GM19240 (cell line): ENCODE results near the gene TMEM60.
"Not testable (repeated sequence)": the region's sequence is repeated elsewhere in the genome, so short reads cannot be mapped to it uniquely, and the experiment has no call there.

Source experiments
- DNase-seq: peaks from one replicate; pipeline ENCODE4 v3.0.0; 2011; ENCODE audit warnings: low spot score; ENCODE audit not compliant: insufficient read length

The TMEM60 gene

DNA sequence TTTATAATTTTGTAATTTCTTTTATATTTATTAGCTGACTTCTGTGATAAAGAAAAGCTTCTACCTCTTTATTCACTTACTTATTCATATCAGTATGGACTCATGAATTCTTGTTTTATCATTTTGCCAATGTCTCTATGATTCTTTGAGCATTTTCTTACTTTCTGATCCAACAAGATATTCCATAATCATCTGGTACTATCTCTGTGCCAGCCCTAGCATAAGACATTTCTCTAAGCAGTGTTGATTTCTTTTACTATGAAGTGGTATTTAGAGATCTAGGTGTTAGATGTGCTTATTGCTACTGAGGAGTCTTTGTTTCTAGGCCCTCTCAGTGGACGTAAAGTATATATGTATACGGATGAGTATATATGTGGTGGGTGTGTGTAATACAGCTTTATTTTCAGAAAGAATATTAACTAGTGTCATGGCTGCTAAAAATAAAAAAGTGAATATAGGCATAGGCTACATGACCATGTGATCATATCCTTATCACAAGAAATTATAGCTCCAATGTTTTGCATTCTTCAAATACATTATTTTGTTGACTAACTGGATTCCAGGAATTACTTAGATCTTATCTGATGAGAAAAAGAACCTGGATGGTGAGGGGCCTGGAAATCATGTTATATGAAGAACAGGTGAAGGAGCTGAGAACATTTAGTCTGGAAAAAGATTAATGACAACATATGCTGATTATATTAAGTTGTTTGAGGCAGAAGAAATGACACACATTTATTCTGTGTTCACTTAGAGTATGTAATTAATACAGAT lies 13.5 kb upstream of the TMEM60 start:
- no peak for DNase-seq

DNA sequence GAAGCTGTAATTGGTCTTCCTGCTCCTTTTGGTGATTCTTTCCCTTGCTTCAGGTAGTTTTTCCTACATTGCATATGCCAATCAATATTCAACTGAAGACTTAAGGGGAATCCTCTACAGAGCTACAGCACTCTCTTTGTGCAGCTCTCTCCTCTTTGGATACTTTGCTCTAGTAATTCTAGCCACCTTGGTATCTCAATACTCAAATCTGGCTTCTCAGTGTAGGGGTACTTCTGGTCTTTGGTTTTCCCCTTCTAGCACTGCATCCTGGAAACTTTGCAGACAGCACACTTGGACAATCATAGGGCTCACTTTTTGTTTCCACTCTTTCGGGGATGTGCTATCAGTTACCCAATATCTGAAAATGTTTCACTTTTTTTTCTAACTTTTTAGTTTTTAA lies 10.3 kb upstream of the TMEM60 start:
- DNase-seq: no peak

DNA sequence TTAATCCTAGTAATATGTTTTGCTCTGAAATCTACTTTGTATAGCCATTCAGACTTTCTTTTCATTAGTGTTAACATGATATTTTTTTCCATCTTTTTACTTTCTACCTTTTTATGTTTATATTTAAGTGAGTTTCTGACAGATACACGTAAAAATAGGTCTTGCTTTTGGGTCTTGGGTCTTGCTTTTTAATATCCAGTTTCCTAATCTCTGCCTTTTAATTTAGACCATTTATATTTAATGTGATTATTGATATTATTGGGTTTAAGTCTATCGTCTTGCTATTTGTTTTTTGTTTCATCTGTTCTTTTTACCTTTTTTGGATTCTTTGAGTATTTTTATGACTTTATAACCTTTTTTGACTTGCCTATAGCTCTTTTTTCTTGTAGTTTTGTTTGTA lies 8.2 kb upstream of the TMEM60 start:
- no peak for DNase-seq

DNA sequence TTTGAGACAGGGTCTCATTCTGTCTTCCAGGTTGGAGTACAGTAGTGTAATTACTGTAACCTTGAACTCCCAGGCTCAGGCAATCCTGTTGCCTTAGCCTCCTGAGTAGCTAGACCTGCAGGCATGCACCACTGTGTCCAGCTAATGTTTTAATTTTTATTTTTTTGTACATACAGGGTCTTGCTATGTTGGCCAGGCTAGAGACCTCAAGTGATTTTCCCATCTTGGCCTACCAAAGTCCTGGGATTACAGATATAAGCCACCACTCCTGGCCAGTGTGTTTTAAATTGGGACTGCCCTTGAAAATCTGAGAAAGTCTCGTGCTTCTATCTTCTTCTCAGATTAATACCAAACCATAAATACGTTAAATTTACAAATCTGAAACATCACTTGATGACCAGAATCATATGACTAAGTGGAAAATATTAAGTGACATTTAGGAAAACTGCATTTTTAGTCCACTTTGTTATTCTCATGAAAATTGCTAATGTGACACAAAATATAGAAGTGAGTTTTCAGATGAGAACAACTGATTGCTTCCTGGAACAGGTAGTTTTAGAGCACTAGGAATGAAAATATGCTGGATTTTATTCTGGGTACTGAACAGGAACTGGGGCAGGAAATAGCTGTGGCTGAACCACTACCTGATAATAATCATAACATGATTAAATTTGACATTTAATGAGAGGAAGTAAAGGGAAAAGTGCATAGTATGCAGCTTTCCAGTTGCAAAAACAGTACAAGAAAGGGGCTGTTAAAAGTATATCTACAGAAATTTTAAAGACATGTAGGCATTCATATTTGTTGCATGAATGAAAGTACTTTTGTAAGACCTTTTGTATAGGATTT lies 4.5 kb upstream of the TMEM60 start:
- no peak for DNase-seq

DNA sequence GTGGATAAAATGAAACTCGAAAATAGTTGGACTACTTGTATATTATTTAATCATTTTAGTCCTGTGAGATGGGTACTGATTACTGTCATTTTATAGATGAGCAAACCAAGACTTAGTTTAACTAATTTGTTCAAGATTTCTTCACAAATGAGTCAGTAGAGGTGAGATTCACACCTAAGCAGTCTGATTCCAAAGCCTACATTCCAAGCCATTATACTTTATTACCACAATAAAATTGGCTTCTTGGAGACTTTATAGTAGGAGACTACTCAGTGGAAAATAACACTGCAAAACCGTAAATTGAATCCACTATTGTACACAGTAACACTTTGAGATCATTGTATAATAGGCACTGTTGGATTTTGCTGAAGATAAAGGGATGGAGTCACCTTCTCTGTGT lies 2.5 kb upstream of the TMEM60 start:
- DNase-seq: no peak

DNA sequence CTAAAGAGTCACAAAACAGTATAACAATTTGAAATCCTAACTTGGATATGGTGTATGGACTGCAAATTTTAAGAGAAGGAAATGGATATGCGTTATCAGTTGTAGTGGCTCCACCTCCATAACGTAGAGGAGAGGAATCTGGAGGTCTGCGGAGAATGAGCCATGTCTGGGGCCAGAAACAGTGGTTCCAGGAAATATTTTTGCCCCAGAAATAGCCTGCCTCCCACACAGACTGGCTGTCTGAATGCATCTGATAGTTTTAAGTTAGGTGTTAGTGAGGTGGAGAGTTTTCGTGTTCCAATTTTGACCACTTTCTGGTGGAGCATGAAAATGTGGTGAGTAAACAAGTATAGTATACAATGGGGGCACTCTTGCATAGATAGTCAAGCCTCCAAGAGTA lies 1.9 kb upstream of the TMEM60 start:
- DNase-seq: no peak

DNA sequence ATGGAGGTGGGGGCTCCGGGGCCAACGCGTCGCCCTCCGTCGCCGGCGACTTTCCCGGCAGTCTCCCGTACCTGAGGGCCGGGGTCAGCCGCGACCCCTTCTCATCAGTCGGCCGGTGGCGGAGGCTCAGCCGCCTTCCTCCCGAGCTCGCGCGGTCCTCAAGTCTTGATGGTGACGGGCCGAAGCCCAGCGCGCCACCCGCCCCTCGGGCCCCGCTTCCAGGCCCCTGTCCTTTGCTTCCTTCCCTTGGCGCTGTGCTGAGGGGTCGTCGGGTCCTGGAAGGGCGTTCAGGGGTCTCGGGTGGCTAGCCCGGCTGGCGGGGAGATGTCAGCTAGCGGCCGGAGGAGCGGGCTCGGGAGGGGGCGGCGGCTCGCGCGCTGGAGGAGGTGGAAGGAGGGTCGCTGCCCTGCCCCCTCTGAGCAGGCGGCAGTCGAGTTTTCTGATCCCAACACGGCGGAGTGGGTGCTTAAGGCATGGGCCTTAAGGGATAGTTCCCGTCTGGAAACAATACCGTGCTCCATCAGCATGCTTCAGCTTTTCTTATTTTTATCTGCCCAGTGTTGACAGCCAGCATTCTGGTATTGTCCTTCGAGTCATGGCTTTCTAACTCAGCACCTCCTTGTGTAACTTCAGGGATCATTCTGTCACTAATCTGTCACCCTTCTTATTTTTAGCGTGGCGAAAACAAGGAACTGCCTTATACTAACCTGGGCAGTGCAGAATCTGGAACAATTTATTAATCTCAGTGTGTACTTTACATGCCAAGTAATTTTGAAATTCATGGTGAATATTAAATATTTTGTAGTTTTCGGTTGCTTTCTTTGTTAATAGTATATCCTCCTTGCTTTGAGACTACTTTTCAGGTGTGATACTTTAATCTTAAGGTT lies 1.1 kb upstream of the TMEM60 start:
- no peak for DNase-seq

DNA sequence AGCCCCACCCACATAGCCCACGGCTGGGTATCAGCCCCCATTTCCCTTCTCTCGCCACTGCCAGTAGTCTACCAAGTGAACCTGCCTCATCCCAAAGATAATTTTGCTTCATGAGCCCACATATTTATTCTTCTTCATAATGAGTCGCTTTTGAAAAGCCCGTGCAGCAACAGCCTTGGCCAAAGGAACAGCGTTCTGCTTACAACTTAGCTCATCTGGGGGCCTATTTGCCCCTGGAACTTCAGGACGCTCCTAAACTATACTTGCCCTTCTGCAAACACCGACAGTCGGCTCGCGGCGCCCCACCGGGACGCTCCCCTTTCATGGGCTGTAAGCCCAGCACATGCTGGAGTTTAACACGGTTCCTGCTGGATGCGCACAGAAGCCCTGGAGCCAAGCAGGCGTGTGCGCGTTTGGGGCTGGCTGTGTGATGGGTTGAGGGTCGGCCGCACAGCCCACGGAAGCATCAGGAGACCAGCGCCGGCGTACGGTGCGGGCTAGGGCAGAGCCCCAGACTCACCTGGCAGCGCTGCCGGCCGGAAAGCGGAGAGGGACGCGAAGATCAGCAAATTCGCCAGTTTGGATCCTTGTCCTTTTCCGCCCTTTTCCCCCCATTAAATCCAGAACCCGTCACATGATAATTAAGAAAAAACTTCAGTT lies 370 bp downstream of the TMEM60 start:
- DNase-seq: peak; percentile 11

DNA sequence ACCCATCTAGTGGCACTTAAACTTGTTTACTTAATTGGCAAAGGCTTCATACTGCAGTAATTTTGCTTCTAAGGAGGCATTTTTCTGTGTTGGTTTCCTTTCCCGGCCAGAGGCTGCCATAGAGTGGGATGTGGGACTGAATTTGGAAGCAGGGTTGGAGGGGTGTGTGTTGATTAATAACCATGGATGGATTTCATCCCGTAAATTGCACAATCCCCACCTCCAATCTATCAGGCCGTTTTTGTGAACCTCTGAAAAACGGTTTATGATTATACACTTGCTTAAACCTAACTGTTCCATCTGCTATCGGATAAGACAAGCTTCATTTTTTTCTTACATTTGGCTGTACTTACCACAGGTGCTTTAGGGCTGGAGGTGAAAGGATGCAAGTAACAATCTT lies 1.3 kb downstream of the TMEM60 start:
- no peak for DNase-seq

DNA sequence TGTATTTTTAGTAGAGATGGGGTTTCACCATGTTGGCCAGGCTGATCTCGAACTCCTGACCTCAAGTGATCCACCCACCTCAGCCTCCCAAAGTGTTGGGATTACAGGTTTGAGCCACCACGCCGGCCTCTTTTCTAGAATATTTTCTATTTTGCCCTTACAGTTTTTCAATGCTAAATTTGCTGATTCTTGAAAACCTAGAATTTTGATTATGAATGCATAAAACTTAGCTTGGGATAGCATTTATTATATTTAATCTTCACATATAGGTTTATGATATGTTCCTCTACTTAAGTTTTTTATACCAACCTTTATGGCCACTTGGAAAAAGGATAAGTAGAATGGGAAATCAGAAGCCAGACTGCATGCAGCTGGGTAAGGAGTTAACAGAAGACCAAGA lies 2.1 kb downstream of the TMEM60 start:
- no peak for DNase-seq

DNA sequence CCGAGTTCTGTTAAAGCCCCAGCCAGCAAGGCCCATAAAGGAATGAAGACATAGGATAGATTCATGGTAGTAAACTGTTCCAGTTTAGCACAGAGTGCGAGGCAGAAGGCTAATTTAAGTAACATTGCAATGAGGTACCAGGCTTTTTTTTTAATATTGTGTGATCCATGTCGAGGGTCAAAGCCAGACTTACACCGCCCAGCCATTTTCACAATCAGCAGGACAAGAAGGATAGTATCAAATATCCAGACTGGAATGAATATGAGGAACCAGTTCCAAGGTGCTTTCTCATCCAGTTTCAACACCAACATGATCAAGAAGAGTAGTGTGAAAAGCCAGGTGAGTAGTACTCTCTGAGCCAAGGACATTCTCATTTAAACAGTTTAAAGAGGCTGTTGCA lies 4.2 kb downstream of the TMEM60 start:
- no peak for DNase-seq

DNA sequence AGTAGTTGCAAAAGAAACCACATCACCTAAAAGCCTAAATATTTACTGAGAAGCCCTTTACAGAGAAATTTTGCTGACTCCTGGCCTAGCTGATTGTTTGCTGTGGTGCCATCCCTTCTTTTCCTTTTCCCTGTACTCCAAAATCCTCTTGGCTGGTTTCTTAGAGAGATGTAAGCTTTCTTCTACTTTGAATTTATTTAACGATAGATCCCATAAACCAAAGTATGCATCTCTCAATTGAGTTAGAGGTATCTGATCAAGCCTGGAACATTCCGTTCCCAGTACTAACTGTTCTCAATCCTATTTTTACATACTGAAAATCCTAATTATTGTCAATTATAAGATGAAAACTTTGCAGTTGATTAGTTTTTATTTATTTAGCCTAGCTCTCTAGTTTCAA lies 6.3 kb downstream of the TMEM60 start:
- DNase-seq: no peak

DNA sequence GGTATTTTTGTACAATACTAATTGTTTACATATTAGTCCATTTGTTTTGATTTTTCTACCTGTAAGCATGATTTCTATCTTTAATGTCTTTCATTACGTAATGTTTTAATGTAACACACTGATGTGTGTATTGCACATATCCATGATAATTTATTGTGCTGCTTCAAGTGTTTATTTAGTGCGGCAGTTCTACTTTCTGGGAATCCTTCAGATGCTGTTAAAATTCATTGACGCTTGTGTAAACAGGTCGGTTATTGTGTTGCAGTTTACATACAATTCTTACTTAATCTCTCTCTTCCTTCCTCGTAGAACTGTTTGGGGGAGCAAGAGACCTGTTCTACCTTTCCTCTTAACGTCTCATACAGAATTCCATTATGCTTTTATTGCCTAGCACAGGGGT lies 6.9 kb downstream of the TMEM60 start:
- no peak for DNase-seq

DNA sequence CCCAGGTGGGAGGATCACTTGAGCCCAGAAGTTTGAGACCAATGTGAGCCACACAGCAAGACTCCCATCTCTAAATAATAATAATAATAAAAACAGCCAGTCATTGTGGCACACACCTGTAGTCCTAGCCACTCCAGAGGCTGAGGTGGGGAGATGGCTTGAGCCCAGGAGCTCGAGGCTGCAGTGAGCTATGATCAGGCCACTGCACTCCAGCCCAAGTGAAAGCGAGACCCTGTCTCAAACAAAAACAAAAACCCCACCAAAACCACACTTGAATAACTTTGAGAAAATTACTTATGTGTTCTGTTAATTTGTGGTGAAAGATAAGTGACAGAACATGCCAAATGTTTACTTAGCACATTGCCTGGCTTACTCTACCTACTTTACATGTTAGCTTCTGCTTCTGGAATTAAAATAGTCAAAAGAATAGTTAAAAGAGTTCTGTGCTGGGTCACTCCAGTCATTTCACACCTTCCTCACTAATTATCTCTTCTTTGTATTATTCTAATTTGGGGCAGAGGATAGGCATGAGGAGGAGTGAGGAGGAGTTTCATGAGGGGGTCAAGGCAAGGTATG lies 9.8 kb downstream of the TMEM60 start:
- no peak for DNase-seq

DNA sequence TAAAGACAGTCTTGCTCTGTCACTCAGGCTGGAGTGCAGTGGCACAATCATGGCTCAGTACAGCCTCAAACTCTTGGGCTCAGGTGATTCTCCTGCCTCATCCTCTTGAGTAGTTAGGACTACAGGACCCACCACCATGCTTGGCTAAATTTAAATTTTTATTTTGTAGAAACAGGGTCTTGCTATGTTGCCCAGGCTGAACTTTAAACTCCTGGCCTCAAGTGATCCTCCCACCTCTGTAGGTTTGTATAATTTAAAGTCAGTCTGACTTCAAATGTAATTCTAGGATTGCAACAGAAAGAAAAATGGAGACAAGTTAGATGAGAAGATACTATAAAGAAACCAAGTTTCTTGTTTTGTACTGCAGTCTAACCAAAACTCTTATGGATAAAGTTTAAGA lies 11.5 kb downstream of the TMEM60 start:
- DNase-seq: no peak

DNA sequence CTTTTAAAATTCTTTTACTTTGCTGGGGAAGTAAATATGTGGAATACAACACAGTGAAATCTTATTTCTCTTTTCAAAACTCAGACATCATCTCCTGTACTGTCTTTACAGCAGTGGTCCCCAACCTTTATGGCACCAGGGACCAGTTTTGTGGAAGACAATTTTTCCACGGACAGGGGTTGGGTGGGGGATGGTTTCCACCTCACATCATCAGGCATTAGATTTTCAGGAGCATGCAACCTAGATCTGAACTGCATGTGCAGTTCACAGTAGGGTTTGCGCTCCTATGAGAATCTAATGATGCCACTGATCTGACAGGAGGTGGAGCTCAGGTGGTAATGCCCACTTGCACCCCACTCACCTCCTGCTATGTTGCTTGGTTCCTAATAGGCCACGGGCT lies 12.2 kb downstream of the TMEM60 start:
- DNase-seq: no peak

DNA sequence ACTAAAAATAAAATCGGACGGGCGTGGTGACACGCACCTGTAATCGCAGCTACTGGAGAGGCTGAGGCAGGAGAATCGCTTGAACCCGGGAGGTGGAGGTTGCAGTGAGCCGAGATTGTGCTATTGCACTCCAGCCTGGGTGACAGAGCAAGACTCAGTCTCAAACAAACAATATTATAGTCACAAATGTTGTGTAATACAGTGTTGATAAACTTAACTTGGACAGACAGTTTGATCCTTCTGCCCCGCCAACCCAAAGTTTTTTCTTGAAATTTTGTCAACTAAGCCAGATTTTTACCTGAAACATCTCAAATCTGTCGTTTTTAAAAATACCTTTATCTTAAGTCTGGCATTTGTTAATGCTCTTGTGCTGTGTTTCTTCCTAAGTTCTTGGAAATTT lies 13.8 kb downstream of the TMEM60 start:
- DNase-seq: not testable (repeated sequence)

DNA sequence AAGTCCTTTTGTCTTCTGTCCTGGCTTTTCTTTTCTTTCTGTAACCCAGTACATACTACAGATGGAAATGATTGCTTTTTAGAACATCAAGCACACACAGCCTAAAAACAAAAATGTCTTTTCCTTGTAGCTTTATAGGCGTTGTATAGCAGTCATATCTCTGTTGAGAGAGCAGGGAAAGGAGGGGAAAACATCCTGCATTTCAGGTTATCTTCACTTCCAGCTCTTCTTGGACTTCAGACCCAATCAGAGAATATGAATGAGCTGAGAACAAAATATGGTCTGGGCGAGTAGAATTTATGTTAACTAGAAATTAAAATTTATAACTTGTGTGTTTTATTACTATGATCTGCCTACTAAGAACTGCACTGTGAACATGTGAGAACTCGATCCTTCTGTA lies 14.7 kb downstream of the TMEM60 start:
- no peak for DNase-seq

DNA sequence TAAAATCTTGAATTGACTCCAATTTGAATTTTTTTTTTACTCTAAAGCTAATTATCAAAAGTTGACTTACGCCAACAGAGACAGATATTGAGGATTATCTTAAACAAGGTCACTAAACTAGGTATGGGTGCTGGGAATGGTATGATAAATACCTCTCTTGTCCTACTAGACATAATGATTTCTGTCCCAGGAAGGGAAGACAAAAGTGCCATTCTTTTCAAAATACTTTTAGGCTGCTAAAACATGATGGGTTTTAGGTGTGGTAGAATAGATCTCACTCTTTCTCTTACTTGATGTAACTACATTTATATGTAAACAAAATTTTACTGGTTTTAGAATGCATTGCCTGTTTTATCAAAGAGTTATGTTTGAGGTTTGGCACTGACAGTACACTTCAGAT lies 15.1 kb downstream of the TMEM60 start:
- no peak for DNase-seq

DNA sequence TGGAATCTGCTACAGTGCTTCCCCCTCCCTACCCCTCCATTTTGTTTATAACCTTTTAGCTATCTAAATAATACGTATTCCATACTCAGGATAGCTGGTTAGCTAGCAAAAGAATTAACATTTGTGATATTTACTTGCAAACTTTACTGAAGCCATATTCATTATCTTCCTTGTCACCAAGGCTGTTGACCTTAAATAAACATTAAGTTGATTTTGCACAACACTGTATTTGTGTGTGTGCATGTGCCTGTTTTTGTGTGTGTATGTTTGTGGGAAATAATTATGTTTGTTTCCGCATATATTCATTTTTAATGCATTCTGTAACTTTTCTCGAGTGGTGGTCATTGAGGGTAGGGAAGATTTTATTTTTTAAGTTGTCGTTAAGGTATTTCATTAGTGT lies 15.9 kb downstream of the TMEM60 start:
- DNase-seq: no peak

DNA sequence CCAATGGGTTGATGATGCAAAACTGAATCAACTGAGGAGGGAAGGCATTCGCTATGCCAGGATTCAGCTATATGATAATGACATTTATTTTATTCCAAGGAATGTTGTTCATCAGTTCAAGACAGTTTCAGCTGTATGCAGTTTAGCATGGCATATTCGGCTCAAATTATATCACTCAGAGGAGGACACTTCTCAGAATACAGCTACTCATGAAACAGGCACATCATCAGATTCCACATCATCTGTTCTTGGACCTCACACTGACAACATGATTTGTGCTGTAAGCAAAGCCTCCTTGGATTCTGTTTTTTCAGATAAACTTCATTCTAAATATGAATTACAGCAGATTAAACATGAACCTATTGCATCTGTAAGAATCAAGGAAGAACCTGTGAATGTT lies 19.7 kb downstream of the TMEM60 start:
- no peak for DNase-seq
